HepG2 (cell line): ENCODE results near the gene RAP1GAP2. TPM values are rescaled to one million over a fixed set of nuclear protein-coding genes. Genes with fewer than 3 reads are reported as not detected.

Experiments
- ATAC-seq: fragments of 200-7000 bp; cut with Tn5 transposase; 3 replicates; pipeline ENCODE4 v1.9.1; 2020; ENCODE audit warnings: mild to moderate bottlenecking, moderate library complexity
- BruUV-seq: library from RNA; stranded (reverse); fragments of 400-500 nt; replicated peaks from 2 replicates; lab custom pipeline; 2021; lab: Mats Ljungman, UMichigan
- CTCF ChIA-PET: fragments of 300-600 bp; formaldehyde crosslinking; extraction: SDS; loops from one replicate; lab custom pipeline; 2021; ENCODE audit warnings: low total read pairs, inconsistent platforms, low intra/inter-chr PET ratio; lab: Yijun Ruan, JAX
- POLR2A ChIA-PET: fragments of 350-600 bp; sonication (Branson Sonifier 250); formaldehyde crosslinking; loops from one replicate; lab custom pipeline; 2020; ENCODE audit warnings: antibody characterized with exemption, inconsistent platforms; lab: Yijun Ruan, JAX
- DNase-seq: peaks from one replicate; pipeline ENCODE4 v3.0.0-alpha.2; 2015; ENCODE audit warnings: low spot score
- FAIRE-seq: peaks from 3 replicates; lab custom pipeline; 2011; peaks lifted over from hg19 to GRCh38; lab: Jason Lieb, UNC
- H2AFZ ChIP-seq: one replicate; pipeline ENCODE4 v1.6.1; 2011; ENCODE audit warnings: low read length, inconsistent platforms
- H3K27ac ChIP-seq: fragments of 300-600 bp; 3 replicates; pipeline ENCODE4 v1.8.0; 2011; ENCODE audit warnings: mixed run types, mild to moderate bottlenecking, mixed read lengths, low read length, inconsistent platforms; ENCODE audit not compliant: insufficient read depth; ENCODE audit errors: extremely low read length
- H3K27me3 ChIP-seq, 2 experiments: fragments of 200-600 bp in 1 of 2; 2 replicates in 1 of 2; 3 replicates in 1 of 2; pipeline versions ENCODE4 v1.6.0 to v1.8.0; 2011; ENCODE audit warnings: low read length in 2 of 2, mild to moderate bottlenecking in 2 of 2, moderate library complexity in 2 of 2, inconsistent platforms in 1 of 2; ENCODE audit not compliant: insufficient read depth in 2 of 2, control insufficient read depth in 1 of 2
- H3K36me3 ChIP-seq, 2 experiments: fragments of 200-600 bp in 1 of 2; replicated peaks in 1 of 2; 2 replicates in 1 of 2; 3 replicates in 1 of 2; pipeline versions ENCODE4 v1.5.1 to v1.8.0; 2011; ENCODE audit warnings: low read length in 2 of 2, inconsistent platforms in 1 of 2; ENCODE audit not compliant: insufficient read depth in 2 of 2, control insufficient read depth in 1 of 2
- H3K4me1 ChIP-seq: 2 replicates; pipeline ENCODE4 v1.5.1; 2012; ENCODE audit warnings: low read length, inconsistent platforms; ENCODE audit not compliant: insufficient read depth
- H3K4me2 ChIP-seq: 2 replicates; pipeline ENCODE4 v1.6.0; 2011; ENCODE audit warnings: low read depth, low read length, inconsistent platforms
- H3K4me3 ChIP-seq, 3 experiments: fragments of 200-600 bp in 1 of 3; sonication (generic), shearing (Covaris generic) in 1 of 3; replicated peaks in 1 of 3; 2 replicates each; pipeline ENCODE4 v1.5.1; 2011 to 2016; ENCODE audit warnings: low read length in 3 of 3, inconsistent platforms in 2 of 3, low read depth in 2 of 3, mild to moderate bottlenecking in 2 of 3, control low read depth in 1 of 3, mixed read lengths in 1 of 3; ENCODE audit not compliant: insufficient read depth in 1 of 3
- H3K79me2 ChIP-seq: one replicate; pipeline ENCODE4 v1.6.1; 2011; ENCODE audit warnings: low read length, inconsistent platforms; ENCODE audit not compliant: insufficient read depth
- H3K9ac ChIP-seq: 2 replicates; pipeline ENCODE4 v1.6.0; 2011; ENCODE audit warnings: mild to moderate bottlenecking, low read depth, low read length, inconsistent platforms; ENCODE audit not compliant: insufficient read depth
- H3K9me3 ChIP-seq: 2 replicates; pipeline ENCODE4 v1.5.1; 2012; ENCODE audit warnings: mild to moderate bottlenecking, low read length
- H4K20me1 ChIP-seq: 2 replicates; pipeline ENCODE4 v1.6.0; 2011; ENCODE audit warnings: inconsistent platforms, mild to moderate bottlenecking, low read length, moderate library complexity; ENCODE audit not compliant: insufficient read depth
- CEBPG ChIP-seq: IDR thresholded peaks from 2 replicates; pipeline ENCODE4 v1.6.1; 2016
- CHD4 ChIP-seq: fragments of 200-600 bp; sonication (generic); IDR thresholded peaks from 2 replicates; pipeline ENCODE4 v1.7.0; 2017; ENCODE audit warnings: mild to moderate bottlenecking, low read length, borderline replicate concordance
- CREB3 ChIP-seq: sonication (generic); formaldehyde crosslinking; IDR thresholded peaks from 2 replicates; pipeline ENCODE4 v1.5.0; 2020; ENCODE audit warnings: missing genetic modification reagents
- DZIP1 ChIP-seq: sonication (generic); formaldehyde crosslinking; IDR thresholded peaks from 2 replicates; pipeline ENCODE4 v1.5.0; 2020; ENCODE audit warnings: mild to moderate bottlenecking, missing genetic modification reagents
- HNF4A ChIP-seq: sonication (generic); formaldehyde crosslinking; IDR thresholded peaks from 2 replicates; pipeline ENCODE4 v1.4.0; 2020; ENCODE audit warnings: missing genetic modification reagents
- SRY ChIP-seq: sonication (generic); formaldehyde crosslinking; IDR thresholded peaks from 2 replicates; pipeline ENCODE4 v1.8.0; 2022; ENCODE audit warnings: mild to moderate bottlenecking, missing genetic modification reagents
- TBP ChIP-seq: sonication (generic); formaldehyde crosslinking; IDR thresholded peaks from 2 replicates; pipeline ENCODE4 v1.5.0; 2020; ENCODE audit warnings: missing genetic modification reagents
- ZNF510 ChIP-seq: sonication (generic); formaldehyde crosslinking; IDR thresholded peaks from 2 replicates; pipeline ENCODE4 v1.4.0; 2020; ENCODE audit warnings: low read depth, mild to moderate bottlenecking, missing genetic modification reagents
- WGBS: methylation state at CpG from one replicate; pipeline ENCODE4 v1.1.6; 2017; ENCODE audit warnings: low lambda C conversion rate; 5-methylcytosine and 5-hydroxymethylcytosine counted together
- in situ Hi-C: cut with HindIII; loops from 2 replicates; pipeline ENCODE4 v1.10.0; 2017; ENCODE audit warnings: low pct_unique_long_range_greater_than_20kb; ENCODE audit not compliant: extremely low pct_ligation_motif_present
- intact Hi-C: fragments of 100-400 bp; cut with micrococcal nuclease; formaldehyde crosslinking; loops from one replicate; pipeline ENCODE4 v1.10.0; 2022; ENCODE audit not compliant: unreplicated experiment
- polyA plus RNA-seq, 8 experiments: library from polyadenylated mRNA; depleted of rRNA in 3 of 8; stranded (reverse) in 7 of 8; unstranded in 1 of 8; fragments of >200 nt; fragmentation: Illumina TruSeq in 4 of 8; extraction: Trizol in 4 of 8; gene quantifications; 2 replicates each; pipeline versions ENCODE4 v1.2.1 to v1.2.3, GENCODE V29; 2011 to 2016; ENCODE audit warnings: low read depth in 4 of 8, missing spikeins in 1 of 8, mixed read lengths in 1 of 8; ENCODE audit not compliant: insufficient read depth in 1 of 8
- total RNA-seq, 5 experiments: library from RNA; depleted of rRNA; stranded (reverse); fragments of >200 nt; fragmentation: Illumina TruSeq; extraction: Trizol; gene quantifications; 2 replicates each; pipeline ENCODE4 v1.2.3, GENCODE V29; 2016; ENCODE audit warnings: low read depth in 1 of 5

The RAP1GAP2 gene
- total and polyA plus RNA-seq, 2 of the 13 experiments (the other 11 are each of a cell fraction or from before 2014, with no cell fraction given) = 10.9 to 12.0 TPM

GRCh38 chr17:3017936-3018335 is 221.7 kb downstream of the RAP1GAP2 start:
- ChIA-PET POLR2A (no interaction called here), CTCF (no interaction called here)
- H3K4me3 ChIP-seq = no peak overlapping the region
- no peak for ATAC-seq
- no CpG with 5 or more reads among the region's 15 CpGs for WGBS
- no peaks in the 10 kb centered on the region for H3K27me3 ChIP-seq
- intact Hi-C loops = no loop called here
- DNase-seq = no peak
- no peak for FAIRE-seq
- H4K20me1 ChIP-seq = no peaks in the 10 kb centered on the region
- BruUV-seq = no TSS peak
- no peak overlapping the region for H3K27ac ChIP-seq
- H3K9ac ChIP-seq = no peak overlapping the region
- in situ Hi-C loops = loop anchor here (5.0 to 10.0 kb wide), 3 partner anchors 81 to 191 kb away; no protein-coding TSS in a partner anchor
- TF ChIP-seq HNF4A (CRISPR knock-in tag) (no peak), DZIP1 (no peak)
- H2AFZ ChIP-seq = no peak overlapping the region
- H3K9me3 ChIP-seq = peaks cover 11% of the 10 kb centered on the region
- no peaks in the 10 kb centered on the region for H3K4me1 ChIP-seq
- H3K36me3 ChIP-seq = peaks cover 8 to 37% of the 10 kb centered on the region in 2 experiments; a peak in 4 of 5 replicates
- H3K4me2 ChIP-seq = no peak overlapping the region
- no peaks in the 10 kb centered on the region for H3K79me2 ChIP-seq

- ChIA-PET POLR2A (no interaction called here), CTCF (no interaction called here)
- Histone ChIP-seq H3K36me3 (peaks cover 10 to 31% of the 10 kb centered on the region in 2 experiments), H3K27me3 (no peaks in the 10 kb centered on the region), H3K4me3 (no peak overlapping the region), H3K27ac (no peak overlapping the region), H3K4me2 (no peak overlapping the region), H2AFZ (no peak overlapping the region), H3K79me2 (no peaks in the 10 kb centered on the region), H3K9ac (no peak overlapping the region), H4K20me1 (no peaks in the 10 kb centered on the region), H3K9me3 (peaks cover 11% of the 10 kb centered on the region), H3K4me1 (no peaks in the 10 kb centered on the region)
- in situ Hi-C loops (loop anchor here (5.0 to 10.0 kb wide), 3 partner anchors 82 to 192 kb away; no protein-coding TSS in a partner anchor), intact Hi-C loops (no loop called here)
- no peak for FAIRE-seq
- no peak for ATAC-seq
- WGBS = 81% methylated on average over 7 of the region's 9 CpGs
- no TSS peak for BruUV-seq
- TF ChIP-seq CHD4 (no peak), CREB3 (no peak), ZNF510 (CRISPR knock-in tag) (no peak), TBP (CRISPR knock-in tag) (no peak), SRY (CRISPR knock-in tag) (no peak), CEBPG (CRISPR knock-in tag) (no peak)
- DNase-seq = no peak
Observed at GRCh38 chr17:3019761-3020160, 223.5 kb downstream of the RAP1GAP2 start.
